HFF-Myc (cell line): ENCODE results near the gene JSRP1.

Experiments used
- DNase-seq: peaks from one replicate; pipeline ENCODE4 v3.0.0-alpha.2; 2011; ENCODE audit warnings: low read depth; ENCODE audit errors: extremely low read depth
- H3K4me3 ChIP-seq: replicated peaks from 2 replicates; pipeline ENCODE4 v1.5.1; 2011; ENCODE audit warnings: low read depth, mild to moderate bottlenecking, control low read depth, low read length
- TF ChIP-seq, protein P1 (sequence below): IDR thresholded peaks from 2 replicates; pipeline ENCODE4 v1.5.1; 2012; ENCODE audit warnings: mild to moderate bottlenecking, low read depth, low read length, control low read depth; ENCODE audit errors: missing control alignments

Gene JSRP1

DNA sequence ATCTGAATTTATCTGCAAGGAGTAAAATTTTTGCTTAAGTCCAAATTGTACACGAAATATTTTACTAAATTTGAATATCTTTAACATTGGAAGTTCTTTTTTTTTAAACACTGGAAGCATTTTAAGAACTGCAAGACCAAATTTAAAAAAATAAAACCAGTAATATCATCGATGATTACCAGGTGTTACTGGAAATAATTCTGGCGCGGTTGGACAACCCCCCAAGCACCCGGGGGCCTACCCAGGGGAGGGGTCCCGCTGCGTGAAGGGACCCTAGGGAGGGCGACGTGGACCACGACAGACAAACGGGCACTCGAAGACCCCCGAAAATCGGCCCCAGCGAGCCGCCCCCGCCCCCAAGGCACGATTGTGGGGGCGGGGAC is 12.6 kb upstream of the JSRP1 start:
- TF ChIP-seq, protein P1, sequence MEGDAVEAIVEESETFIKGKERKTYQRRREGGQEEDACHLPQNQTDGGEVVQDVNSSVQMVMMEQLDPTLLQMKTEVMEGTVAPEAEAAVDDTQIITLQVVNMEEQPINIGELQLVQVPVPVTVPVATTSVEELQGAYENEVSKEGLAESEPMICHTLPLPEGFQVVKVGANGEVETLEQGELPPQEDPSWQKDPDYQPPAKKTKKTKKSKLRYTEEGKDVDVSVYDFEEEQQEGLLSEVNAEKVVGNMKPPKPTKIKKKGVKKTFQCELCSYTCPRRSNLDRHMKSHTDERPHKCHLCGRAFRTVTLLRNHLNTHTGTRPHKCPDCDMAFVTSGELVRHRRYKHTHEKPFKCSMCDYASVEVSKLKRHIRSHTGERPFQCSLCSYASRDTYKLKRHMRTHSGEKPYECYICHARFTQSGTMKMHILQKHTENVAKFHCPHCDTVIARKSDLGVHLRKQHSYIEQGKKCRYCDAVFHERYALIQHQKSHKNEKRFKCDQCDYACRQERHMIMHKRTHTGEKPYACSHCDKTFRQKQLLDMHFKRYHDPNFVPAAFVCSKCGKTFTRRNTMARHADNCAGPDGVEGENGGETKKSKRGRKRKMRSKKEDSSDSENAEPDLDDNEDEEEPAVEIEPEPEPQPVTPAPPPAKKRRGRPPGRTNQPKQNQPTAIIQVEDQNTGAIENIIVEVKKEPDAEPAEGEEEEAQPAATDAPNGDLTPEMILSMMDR, result no peak
- no peak for DNase-seq
- H3K4me3 ChIP-seq, result peak overlapping the region; percentile 98

DNA sequence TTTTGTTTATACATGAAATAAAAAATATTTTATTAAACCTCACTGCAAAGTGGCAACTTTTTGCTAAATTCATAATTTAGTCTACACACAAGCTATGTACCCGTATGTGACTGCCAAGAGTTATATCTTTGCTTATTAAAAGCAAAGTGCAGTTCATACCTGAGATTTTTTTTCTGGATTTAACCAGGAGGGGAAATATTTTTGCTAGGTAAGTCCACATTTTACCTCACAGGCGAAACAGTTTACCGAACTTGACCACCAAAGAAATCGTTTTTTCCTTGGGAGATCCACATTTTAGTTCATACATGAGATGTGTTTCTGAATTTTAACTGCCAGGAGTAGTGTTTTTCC is 12.2 kb upstream of the JSRP1 start:
- no peak for DNase-seq
- peak overlapping the region; percentile 98 for H3K4me3 ChIP-seq
- TF ChIP-seq, protein P1, result no peak

DNA sequence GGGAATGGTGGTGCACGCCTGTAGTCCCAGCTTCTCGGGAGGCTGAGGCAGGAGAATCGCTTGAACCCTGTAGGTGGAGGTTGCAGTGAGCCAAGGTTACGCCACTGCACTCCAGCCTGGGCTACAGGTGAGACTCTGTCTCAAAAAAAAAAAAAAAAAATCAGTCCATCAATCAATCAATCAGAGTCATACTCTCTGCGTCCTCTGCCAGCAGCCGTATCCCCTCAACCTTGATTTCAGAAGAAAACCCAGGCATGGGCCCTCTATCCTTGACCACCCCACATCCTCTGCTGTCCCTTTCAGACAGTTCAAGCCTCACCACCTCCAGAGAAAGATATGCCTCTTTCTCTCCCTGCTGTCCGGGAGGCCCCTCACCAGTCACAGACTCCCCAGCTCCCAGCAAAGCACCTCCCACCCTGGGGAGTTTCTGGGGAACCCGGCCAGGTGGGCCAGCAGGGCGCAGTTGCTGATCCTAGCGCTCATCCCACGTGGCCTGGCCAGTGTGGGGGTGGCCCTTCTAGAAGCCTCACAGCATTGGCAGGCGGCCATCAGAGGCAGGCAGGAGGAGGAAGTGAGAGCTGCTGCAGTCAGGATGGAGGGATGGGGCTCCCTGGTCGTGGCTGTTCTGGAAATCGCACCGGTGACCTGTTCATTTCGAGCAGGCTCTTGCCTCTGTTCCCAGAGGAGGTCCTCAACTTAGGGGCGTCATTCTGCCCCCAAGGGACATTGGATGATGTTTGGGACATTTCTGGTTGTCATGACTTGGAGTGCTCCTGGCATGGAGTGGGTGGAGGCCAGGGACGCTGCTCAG is 10.2 kb upstream of the JSRP1 start:
- TF ChIP-seq, protein P1, result no peak
- DNase-seq, result no peak
- no peak overlapping the region for H3K4me3 ChIP-seq

DNA sequence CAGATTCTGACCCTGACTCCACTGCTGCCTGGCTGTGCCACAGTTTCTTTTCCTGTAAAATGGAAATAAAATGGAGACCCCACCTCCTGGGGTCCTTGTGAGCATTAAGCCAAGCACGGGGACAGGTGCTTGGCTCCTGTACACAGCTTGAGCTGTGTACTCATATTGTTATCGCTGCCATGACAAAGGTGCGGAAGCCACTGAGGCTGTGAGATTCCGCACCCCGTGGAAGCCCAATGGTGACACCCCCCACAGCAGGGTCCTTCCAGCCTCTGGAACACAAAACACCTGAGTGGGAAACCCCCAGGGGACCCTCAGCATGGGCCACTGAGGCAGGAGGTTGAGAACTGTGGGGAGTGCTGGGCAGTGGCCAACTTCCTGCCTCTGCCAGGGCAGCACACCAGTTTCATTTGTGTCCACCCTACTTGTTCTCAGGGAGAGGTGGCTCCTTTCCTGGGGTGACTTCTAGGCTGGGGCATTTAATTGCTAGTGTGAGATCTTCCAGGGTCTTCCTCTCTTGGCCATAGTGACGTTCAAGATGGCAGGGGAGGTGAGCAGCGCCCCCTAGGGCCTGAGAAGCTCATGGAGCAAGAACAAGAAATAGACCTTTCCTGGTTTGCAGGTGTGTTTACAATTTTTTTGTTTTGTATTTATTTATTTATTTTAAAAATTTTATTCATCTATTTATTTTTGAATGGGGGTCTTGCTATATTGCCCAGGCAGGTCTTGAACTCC is 5.4 kb upstream of the JSRP1 start:
- DNase-seq, result no peak
- TF ChIP-seq, protein P1, result peak; percentile 84
- H3K4me3 ChIP-seq, result no peak overlapping the region

DNA sequence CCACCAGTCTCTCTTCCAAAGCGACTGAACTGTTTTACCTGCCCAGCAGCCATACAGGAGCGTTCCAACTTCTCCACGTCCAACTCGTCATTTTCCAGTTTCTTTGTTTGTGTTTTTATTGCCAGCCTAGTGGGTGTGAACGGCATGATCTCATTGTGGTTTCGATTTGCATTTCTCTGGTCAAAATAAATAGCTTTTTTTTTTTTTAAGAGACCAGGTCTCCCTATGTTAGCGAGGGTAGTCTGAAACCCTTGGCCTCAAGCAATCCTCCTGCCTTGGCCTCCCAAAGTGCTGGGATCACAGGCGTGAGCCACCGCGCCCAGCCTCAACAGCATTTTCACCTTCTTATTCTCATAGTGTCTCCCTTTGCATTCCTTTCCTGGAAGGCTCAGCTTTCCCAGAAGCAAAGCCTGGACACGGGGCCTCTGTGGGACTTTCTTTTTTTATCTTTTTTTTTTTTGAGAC is 4.2 kb upstream of the JSRP1 start:
- TF ChIP-seq, protein P1, result no peak
- no peak overlapping the region for H3K4me3 ChIP-seq
- DNase-seq, result no peak

DNA sequence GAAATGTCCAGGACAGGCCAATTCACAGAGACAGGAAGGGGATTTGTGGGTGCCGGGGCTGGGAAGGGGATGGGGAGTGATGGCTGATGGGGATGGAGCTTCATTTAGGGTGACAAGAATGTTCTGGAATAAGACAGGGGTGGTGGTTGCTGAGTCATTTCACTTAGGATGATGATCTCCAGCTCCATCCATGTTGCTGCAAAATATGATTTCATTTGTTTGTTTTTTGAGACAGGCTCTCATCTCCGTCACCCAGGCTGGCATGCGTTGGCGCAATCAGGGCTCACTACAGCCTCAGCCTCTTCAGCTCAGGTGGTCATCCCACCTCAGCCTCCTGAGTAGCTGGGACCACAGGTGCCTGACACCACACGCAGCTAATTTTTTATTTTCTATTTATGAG is 3.1 kb upstream of the JSRP1 start:
- no peak for DNase-seq
- TF ChIP-seq, protein P1, result no peak

More for the DNA sequence above, 3.1 kb upstream of the JSRP1 start:
- no peak overlapping the region for H3K4me3 ChIP-seq
